Measurements from ENCODE around the gene TBC1D24.

The TBC1D24 gene

DNA sequence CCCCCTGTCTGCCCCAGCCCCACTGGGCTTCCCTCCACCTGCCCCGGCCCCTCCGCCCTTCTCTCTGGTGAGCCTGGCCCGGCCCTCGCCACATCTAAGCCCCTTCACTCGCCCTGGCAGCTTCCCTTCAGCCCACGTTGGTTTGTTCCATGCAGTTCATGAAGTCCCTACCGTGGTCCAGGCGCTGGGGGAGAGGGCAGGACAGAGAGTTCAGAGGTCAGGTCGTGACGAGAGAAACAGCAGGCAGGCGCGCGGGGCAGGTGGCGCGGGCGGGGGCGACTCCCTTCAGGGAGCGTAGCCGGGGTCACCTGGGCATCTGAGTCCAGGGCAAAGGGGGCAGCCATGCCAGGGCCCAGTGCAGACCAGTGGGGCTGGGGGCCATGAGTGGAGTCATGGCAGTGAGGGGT, 23.9 kb upstream of the TBC1D24 start:
- Histone ChIP-seq H3K9ac (ENCODE audit: low read length) (no peak overlapping the region), H3K36me3 (ENCODE audit: low read length) (peaks cover 15% of the 10 kb centered on the region; the same call in 1 of the 2 replicates), H3K4me2 (ENCODE audit: low read depth, low read length, poor library complexity, severe bottlenecking) (no peak overlapping the region)

GRCh38 chr16:2451851-2452320, 23.0 kb upstream of the TBC1D24 start:
- no peak overlapping the region for H3K4me2 ChIP-seq (ENCODE audit: low read depth, low read length, poor library complexity, severe bottlenecking)
- H4K20me1 ChIP-seq (ENCODE audit: low read depth, low read length), result no peaks in the 10 kb centered on the region; the same call in 1 of the 2 replicates
- TF ChIP-seq EZH2phosphoT487 (conservative IDR thresholded peaks at IDR 0.05; ENCODE audit: low read length) (no peak), CTCF (IDR thresholded peaks at IDR 0.05; ENCODE audit: insufficient read depth, low read length, poor library complexity, severe bottlenecking) (no peak)
- no peaks in the 10 kb centered on the region for H3K9me3 ChIP-seq (ENCODE audit: insufficient read depth, low read length)
- no peak overlapping the region for H3K27ac ChIP-seq (ENCODE audit: low read depth, low read length)
- no peaks in the 10 kb centered on the region for H3K79me2 ChIP-seq (ENCODE audit: insufficient read depth, low read length)
- no peak overlapping the region for H3K9ac ChIP-seq (ENCODE audit: low read length)
- H3K27me3 ChIP-seq (ENCODE audit: low read length), result no peaks in the 10 kb centered on the region
- H3K36me3 ChIP-seq (ENCODE audit: low read length), result peaks cover 11% of the 10 kb centered on the region; the same call in 1 of the 2 replicates
- H3F3A ChIP-seq (ENCODE audit: insufficient read depth), result no peaks in the 10 kb centered on the region
- no peaks in the 10 kb centered on the region for H3K9me2 ChIP-seq (replicated peaks; ENCODE audit: insufficient read depth, low read length)
- no peak overlapping the region for H2AFZ ChIP-seq (ENCODE audit: low read depth, low read length, severe bottlenecking)
- no peak overlapping the region for H3K4me3 ChIP-seq (ENCODE audit: insufficient read depth, low read length, poor library complexity, severe bottlenecking)

More for the DNA sequence above, 23.9 kb upstream of the TBC1D24 start:
- Histone ChIP-seq H3K9me2 (replicated peaks; ENCODE audit: insufficient read depth, low read length) (no peaks in the 10 kb centered on the region), H3K9me3 (ENCODE audit: insufficient read depth, low read length) (no peaks in the 10 kb centered on the region), H2AFZ (ENCODE audit: low read depth, low read length, severe bottlenecking) (no peak overlapping the region), H4K20me1 (ENCODE audit: low read depth, low read length) (no peaks in the 10 kb centered on the region; the same call in 1 of the 2 replicates), H3K4me3 (ENCODE audit: insufficient read depth, low read length, poor library complexity, severe bottlenecking) (no peak overlapping the region), H3K27ac (ENCODE audit: low read depth, low read length) (no peak overlapping the region), H3K27me3 (ENCODE audit: low read length) (no peaks in the 10 kb centered on the region), H3K79me2 (ENCODE audit: insufficient read depth, low read length) (no peaks in the 10 kb centered on the region), H3F3A (ENCODE audit: insufficient read depth) (no peaks in the 10 kb centered on the region)
- TF ChIP-seq EZH2phosphoT487 (conservative IDR thresholded peaks at IDR 0.05; ENCODE audit: low read length), result no peak

- Histone ChIP-seq H2AFZ (ENCODE audit: low read depth, low read length, severe bottlenecking) (no peak overlapping the region), H3K27me3 (ENCODE audit: low read length) (no peaks in the 10 kb centered on the region), H3K9me2 (replicated peaks; ENCODE audit: insufficient read depth, low read length) (no peaks in the 10 kb centered on the region), H3K4me2 (ENCODE audit: low read depth, low read length, poor library complexity, severe bottlenecking) (no peak overlapping the region), H3K9ac (ENCODE audit: low read length) (no peak overlapping the region), H3F3A (ENCODE audit: insufficient read depth) (peaks cover 6% of the 10 kb centered on the region), H3K36me3 (ENCODE audit: low read length) (peaks cover 11% of the 10 kb centered on the region; the same call in 1 of the 2 replicates), H4K20me1 (ENCODE audit: low read depth, low read length) (no peaks in the 10 kb centered on the region; the same call in 1 of the 2 replicates), H3K4me3 (ENCODE audit: insufficient read depth, low read length, poor library complexity, severe bottlenecking) (no peak overlapping the region), H3K79me2 (ENCODE audit: insufficient read depth, low read length) (no peaks in the 10 kb centered on the region), H3K9me3 (ENCODE audit: insufficient read depth, low read length) (no peaks in the 10 kb centered on the region), H3K27ac (ENCODE audit: low read depth, low read length) (no peak overlapping the region)
- TF ChIP-seq EZH2phosphoT487 (conservative IDR thresholded peaks at IDR 0.05; ENCODE audit: low read length) (no peak), CTCF (IDR thresholded peaks at IDR 0.05; ENCODE audit: insufficient read depth, low read length, poor library complexity, severe bottlenecking) (no peak)
These were observed 22.3 kb upstream of the TBC1D24 start for GRCh38 chr16:2452650-2453049.

GRCh38 chr16:2455081-2455845, 19.7 kb upstream of the TBC1D24 start:
- Histone ChIP-seq H3K36me3 (ENCODE audit: low read length) (peaks cover 11% of the 10 kb centered on the region; the same call in 1 of the 2 replicates), H2AFZ (ENCODE audit: low read depth, low read length, severe bottlenecking) (no peak overlapping the region), H3K9me2 (replicated peaks; ENCODE audit: insufficient read depth, low read length) (no peaks in the 10 kb centered on the region), H3F3A (ENCODE audit: insufficient read depth) (peaks cover 20% of the 10 kb centered on the region), H3K79me2 (ENCODE audit: insufficient read depth, low read length) (0 out of 2 replicates have a peak, but pooled peaks cover under 1% of the 10 kb centered on the region), H3K4me3 (ENCODE audit: insufficient read depth, low read length, poor library complexity, severe bottlenecking) (no peak overlapping the region), H3K9me3 (ENCODE audit: insufficient read depth, low read length) (no peaks in the 10 kb centered on the region), H4K20me1 (ENCODE audit: low read depth, low read length) (no peaks in the 10 kb centered on the region), H3K27me3 (ENCODE audit: low read length) (no peaks in the 10 kb centered on the region), H3K9ac (ENCODE audit: low read length) (no peak overlapping the region), H3K27ac (ENCODE audit: low read depth, low read length) (no peak overlapping the region), H3K4me2 (ENCODE audit: low read depth, low read length, poor library complexity, severe bottlenecking) (no peak overlapping the region)
- no peak for TF ChIP-seq EZH2phosphoT487 (conservative IDR thresholded peaks at IDR 0.05; ENCODE audit: low read length)
- TF ChIP-seq CTCF (IDR thresholded peaks at IDR 0.05; ENCODE audit: insufficient read depth, low read length, poor library complexity, severe bottlenecking), result no peak

All from SU-DHL-6 (cell line).